Thyroid gland (tissue), 4 donors: ENCODE results near the gene RALGAPB.

ENCODE experiments used
- POLR2A ChIP-seq, 2 donors: fragments of 450-650 bp; IDR thresholded peaks; one replicate each; pipeline ENCODE4 v1.6.1; 2017; ENCODE audit warnings: antibody characterized with exemption in 2 of 2, mild to moderate bottlenecking in 2 of 2, moderate library complexity in 1 of 2
- TF ChIP-seq, protein P1 (sequence below), 6 experiments: fragments of 200-600 bp in 3 of 6; fragments of 450-650 bp in 3 of 6; sonication (generic) in 3 of 6; IDR thresholded peaks; one replicate each; pipeline ENCODE4 v1.5.1; 2016 to 2019; ENCODE audit warnings: antibody characterized with exemption in 6 of 6, mild to moderate bottlenecking in 2 of 6, inconsistent platforms in 1 of 6, moderate library complexity in 1 of 6

DNA sequence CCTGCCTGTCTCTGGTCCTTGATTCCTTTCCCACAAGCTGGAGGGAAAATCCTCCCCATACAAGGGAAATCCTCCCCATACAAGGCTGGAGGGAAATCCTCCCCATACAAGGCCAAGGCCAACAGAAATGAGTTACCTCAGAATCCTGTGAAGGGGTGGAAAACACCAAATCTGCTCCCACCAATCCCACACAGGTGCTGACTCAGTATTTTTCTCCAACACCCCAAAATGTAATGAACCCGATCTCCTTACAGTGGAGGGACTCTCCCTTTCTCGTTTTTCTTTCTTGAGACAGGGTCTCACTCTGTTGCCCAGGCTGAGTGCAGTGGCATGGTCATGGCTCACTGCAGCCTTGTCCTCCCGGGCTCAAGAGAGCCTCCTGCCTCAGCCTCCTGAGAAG is 43.8 kb upstream of the RALGAPB start:
- TF ChIP-seq, protein P1, sequence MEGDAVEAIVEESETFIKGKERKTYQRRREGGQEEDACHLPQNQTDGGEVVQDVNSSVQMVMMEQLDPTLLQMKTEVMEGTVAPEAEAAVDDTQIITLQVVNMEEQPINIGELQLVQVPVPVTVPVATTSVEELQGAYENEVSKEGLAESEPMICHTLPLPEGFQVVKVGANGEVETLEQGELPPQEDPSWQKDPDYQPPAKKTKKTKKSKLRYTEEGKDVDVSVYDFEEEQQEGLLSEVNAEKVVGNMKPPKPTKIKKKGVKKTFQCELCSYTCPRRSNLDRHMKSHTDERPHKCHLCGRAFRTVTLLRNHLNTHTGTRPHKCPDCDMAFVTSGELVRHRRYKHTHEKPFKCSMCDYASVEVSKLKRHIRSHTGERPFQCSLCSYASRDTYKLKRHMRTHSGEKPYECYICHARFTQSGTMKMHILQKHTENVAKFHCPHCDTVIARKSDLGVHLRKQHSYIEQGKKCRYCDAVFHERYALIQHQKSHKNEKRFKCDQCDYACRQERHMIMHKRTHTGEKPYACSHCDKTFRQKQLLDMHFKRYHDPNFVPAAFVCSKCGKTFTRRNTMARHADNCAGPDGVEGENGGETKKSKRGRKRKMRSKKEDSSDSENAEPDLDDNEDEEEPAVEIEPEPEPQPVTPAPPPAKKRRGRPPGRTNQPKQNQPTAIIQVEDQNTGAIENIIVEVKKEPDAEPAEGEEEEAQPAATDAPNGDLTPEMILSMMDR (IDR thresholded peaks at IDR 0.05), result no peak
- no peak for TF ChIP-seq POLR2A (IDR thresholded peaks at IDR 0.05)
